Measurements from ENCODE around the gene CCDC201. TPM values are rescaled to one million over a fixed set of nuclear protein-coding genes. Genes with fewer than 3 reads are reported as not detected.

The CCDC201 gene
- polyA plus RNA-seq (ENCODE audit: insufficient read length in 10 of 10) = not detected
- long read RNA-seq, donor 1 = 0 reads
- long read RNA-seq, donor 2 = 0 reads
- long read RNA-seq, donor 3 = 0 reads
- long read RNA-seq, donor 4 = 0 reads
- long read RNA-seq, donor 5 = 0 reads
- long read RNA-seq, donor 6 = 0 reads
- long read RNA-seq, donor 7 = 0 reads
- long read RNA-seq, donor 8 = 0 reads
- long read RNA-seq, donor 9 = 0 reads

GRCh38 chr7:45873035-45873354, at the start of gene CCDC201:
Gene CCDC201 (minus strand): TSS chr7:45873082. CDS start chr7:45873007, 75 bp downstream.
- no peak for DNase-seq

- DNase-seq = peak; percentile 83 to 93 (median 89)
These were observed 49.0 kb upstream of the CCDC201 start for GRCh38 chr7:45921699-45922519.

- DNase-seq = no peak
These were observed 48.5 kb upstream of the CCDC201 start for GRCh38 chr7:45921381-45921698.

- peak; percentile 71 to 94 (median 73) for DNase-seq
These were observed 47.9 kb upstream of the CCDC201 start, which contains the start of gene IGFBP3 for GRCh38 chr7:45920502-45921380. Gene IGFBP3 (minus strand): TSS chr7:45921272. CDS start chr7:45921140, 132 bp downstream.

- DNase-seq = peak in 1 of 3 donors; percentile 65
These were observed 47.1 kb upstream of the CCDC201 start for GRCh38 chr7:45919993-45920459.

GRCh38 chr7:45919231-45919784, 46.4 kb upstream of the CCDC201 start:
- peak in 2 of 3 donors; percentile 41 to 76 for DNase-seq

- DNase-seq = no peak
These were observed 45.7 kb upstream of the CCDC201 start for GRCh38 chr7:45918556-45918955.

GRCh38 chr7:45917658-45918057, 44.8 kb upstream of the CCDC201 start:
- peak; percentile 76 to 90 (median 80) for DNase-seq

GRCh38 chr7:45917064-45917463, 44.2 kb upstream of the CCDC201 start:
- DNase-seq = no peak

GRCh38 chr7:45915606-45916005, 42.7 kb upstream of the CCDC201 start:
- no peak for DNase-seq

- DNase-seq = no peak
These were observed 42.0 kb upstream of the CCDC201 start for GRCh38 chr7:45914911-45915310.

GRCh38 chr7:45912972-45913371, 40.1 kb upstream of the CCDC201 start:
- DNase-seq = no peak

- DNase-seq = no peak
These were observed 38.4 kb upstream of the CCDC201 start for GRCh38 chr7:45911311-45911710.

- no peak for DNase-seq
These were observed 38.0 kb upstream of the CCDC201 start for GRCh38 chr7:45910855-45911254.

GRCh38 chr7:45909561-45909960, 36.7 kb upstream of the CCDC201 start:
- no peak for DNase-seq

- DNase-seq = no peak
These were observed 29.9 kb upstream of the CCDC201 start for GRCh38 chr7:45902820-45903219.

GRCh38 chr7:45901566-45901965, 28.7 kb upstream of the CCDC201 start:
- DNase-seq = no peak

- DNase-seq = no peak
These were observed 25.3 kb upstream of the CCDC201 start for GRCh38 chr7:45898222-45898621.

GRCh38 chr7:45897042-45897690, 24.3 kb upstream of the CCDC201 start:
- no peak for DNase-seq

GRCh38 chr7:45894665-45895062, 21.8 kb upstream of the CCDC201 start:
- DNase-seq = no peak

- DNase-seq = no peak
These were observed 21.2 kb upstream of the CCDC201 start for GRCh38 chr7:45893996-45894664.
